ENCODE data around the gene MORC3.
"Not testable (repeated sequence)": the region's sequence is repeated elsewhere in the genome, so short reads cannot be mapped to it uniquely, and the experiment has no call there.

Gene MORC3

DNA sequence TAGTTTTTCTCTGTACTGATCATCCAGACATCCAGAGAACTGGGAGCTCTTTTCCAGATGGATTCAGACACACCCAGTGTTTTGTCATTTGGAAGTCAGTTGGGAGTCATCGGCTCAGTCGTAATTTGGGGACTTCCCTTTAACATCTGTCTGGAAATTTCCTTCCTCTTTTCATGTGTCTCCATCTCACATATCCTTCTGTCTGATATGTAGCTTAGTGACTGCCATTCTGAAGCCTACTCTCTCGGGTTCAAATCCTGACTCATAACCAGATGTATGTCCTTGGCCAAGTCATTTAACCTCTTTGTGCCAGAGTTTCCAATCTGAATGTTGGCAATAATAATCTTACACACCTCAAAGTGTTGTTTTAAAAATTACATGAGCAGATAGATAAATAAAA is 3.0 kb downstream of the MORC3 start:
- DNase-seq, result no peak

DNA sequence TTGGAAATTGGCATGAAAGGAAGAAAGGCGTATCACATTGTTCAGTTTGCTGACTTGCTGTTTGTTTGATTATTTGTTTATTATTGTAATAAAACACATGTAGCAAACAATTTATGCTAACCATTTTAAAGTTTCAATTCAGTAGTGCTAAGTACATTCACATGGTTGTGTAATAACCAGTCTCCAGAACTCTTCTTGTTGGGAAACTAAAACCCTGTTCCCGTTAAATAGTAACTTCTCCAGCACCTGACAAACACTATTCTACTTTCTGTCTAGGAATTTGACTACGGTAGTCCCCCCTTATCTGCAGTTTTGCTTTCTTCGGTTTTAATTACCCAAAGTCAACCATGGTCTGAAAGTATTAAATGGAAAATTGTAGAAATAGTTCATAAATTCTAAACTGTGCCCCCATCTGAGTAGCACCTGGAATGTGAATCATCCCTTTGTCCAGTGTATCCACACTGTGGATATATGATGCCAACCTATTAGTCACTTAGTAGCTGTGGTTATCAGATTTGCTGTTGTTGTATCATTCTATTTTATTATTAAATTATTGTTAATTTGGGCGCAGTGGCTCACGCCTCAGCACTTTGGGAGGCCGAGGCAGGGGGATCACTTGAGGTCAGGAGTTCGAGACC is 5.5 kb downstream of the MORC3 start:
- no peak for DNase-seq

DNA sequence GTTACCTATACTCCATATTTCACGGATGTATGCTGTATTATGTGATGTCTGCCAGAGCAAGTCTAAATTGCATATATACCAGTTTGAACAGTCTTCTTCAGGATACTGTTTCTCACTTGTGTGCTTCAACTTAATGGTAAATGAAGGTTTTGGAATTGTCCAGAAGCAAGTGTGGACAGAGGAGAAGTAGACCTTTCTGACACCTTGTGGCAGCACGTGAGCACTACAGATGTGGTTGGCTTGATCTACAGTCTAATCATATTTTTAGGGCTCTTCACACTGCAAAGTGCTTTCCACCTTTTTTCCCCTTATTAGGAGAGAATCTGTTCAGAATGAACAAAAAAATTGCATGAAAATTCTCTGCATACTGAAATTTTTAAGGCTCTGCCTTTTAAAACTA is 10.9 kb downstream of the MORC3 start:
- DNase-seq, result peak; percentile 58

- peak; percentile 80 for DNase-seq
Measured at GRCh38 chr21:36337099-36337509, 17.1 kb downstream of the MORC3 start.

DNA sequence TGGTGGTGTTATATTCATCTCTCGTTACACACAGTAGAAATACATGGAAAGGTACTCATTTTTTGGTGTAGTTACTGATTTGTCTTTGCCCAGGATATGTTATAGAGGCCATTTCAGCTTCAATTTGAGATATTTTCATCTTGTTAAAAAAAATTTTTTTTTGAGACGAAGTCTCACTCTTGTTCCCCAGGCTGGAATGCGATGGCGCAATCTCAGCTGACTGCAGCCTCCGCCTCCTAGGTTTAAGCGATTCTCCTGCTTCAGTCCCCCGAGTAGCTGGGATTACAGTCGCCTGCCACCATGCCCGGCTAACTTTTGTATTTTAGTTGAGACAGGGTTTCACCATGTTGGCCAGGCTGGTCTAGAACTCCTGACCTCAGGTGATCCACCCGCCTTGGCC is 19.0 kb downstream of the MORC3 start:
- DNase-seq, result no peak

DNA sequence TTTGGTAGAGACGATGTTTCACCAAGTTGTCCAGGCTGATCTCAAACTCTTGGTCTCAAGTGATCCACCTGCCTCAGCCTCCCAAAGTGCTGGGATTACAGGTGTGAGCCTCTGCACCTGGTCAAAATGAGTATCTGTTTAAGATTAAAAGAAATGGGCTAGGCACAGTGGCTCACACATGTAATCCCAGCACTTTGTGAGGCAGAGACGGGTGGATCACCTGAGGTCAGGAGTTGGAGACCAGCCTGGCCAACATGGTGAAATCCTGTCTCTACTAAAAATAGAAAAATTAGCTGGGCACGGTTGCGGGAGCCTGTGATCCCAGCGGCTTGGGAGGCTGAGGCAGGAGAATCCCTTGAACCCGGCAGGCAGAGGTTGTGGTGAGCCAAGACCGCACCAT is 22.6 kb downstream of the MORC3 start:
- DNase-seq, result not testable (repeated sequence)

GRCh38 chr21:36344931-36345330 is 24.9 kb downstream of the MORC3 start:
- DNase-seq, result no peak

GRCh38 chr21:36347278-36347961 is 27.4 kb downstream of the MORC3 start:
- peak; percentile 31 for DNase-seq

DNA sequence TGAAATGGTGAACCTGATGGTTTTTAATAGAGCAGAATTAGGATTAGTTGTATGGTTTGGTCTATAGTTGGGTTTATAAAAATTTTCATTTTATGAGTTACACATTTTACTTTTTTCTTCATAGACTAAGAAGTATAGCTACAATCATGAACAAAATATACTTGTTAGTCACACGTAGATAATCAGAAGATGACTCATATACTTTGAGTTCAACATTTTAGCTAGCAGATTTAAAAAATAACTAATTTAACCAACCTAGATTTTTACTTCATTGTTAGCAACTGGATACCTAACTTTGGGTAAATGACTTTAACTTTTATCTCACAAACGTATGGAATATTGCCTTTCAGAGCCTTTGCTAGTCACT is 27.9 kb downstream of the MORC3 start:
- peak; percentile 25 for DNase-seq

DNA sequence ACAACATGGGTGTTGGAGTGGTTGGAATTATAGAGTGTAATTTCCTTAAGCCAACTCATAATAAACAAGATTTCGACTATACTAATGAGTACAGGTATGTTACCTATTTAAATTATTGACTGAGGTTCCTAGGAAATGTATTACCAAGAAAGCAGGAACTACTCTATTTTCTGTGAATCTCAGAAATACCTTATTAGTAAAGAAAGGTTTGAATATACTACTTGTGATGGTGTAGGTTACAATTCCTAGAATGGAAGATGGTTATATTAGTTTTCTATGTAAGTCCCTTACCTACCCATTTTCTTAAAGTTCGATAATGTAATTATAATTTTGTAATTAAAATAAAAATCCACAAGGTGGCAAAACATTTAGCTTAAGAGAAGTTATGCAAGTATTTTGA is 29.3 kb downstream of the MORC3 start:
- no peak for DNase-seq

- peak; percentile 68 for DNase-seq
Measured at GRCh38 chr21:36350282-36350910, 30.4 kb downstream of the MORC3 start.

- no peak for DNase-seq
Measured at GRCh38 chr21:36354918-36355680, 35.1 kb downstream of the MORC3 start.

DNA sequence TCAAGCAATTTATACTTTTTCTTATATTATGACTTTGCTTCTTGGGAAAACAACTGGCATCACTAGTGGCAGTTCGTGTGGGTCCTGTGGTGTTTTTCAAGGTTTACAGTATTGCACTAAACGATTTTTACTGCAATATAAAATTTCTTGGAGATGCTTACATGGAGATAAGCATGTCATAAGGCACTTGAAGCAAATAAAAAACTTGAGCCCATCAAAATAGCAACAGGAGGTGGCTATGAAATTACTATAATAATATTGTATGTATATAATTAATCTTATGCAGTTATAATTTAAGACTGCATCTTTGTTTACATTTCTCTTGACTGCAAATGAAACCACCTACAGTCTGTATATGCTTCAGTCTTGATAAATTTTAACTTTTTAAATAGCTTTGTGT is 35.9 kb downstream of the MORC3 start:
- DNase-seq, result no peak

DNA sequence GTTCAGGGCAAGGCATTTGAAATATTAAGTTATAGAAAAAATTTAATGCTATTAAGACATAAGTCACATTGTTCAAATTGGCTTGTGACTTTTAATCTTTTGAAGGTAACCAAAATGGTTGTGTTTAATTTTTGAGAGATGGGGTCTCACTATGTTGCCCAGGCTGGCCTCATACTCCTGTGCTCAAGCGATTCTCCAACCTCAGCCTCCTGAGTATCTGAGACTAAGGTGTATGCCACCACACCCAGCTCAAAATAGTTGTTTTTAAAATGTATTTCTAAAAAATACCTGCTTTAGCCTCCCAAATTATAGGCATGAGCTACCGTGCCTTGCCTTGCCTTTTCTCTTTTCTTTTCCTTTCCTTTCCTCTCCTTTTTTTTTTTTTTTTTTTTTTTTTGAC is 39.2 kb downstream of the MORC3 start:
- DNase-seq, result no peak

DNA sequence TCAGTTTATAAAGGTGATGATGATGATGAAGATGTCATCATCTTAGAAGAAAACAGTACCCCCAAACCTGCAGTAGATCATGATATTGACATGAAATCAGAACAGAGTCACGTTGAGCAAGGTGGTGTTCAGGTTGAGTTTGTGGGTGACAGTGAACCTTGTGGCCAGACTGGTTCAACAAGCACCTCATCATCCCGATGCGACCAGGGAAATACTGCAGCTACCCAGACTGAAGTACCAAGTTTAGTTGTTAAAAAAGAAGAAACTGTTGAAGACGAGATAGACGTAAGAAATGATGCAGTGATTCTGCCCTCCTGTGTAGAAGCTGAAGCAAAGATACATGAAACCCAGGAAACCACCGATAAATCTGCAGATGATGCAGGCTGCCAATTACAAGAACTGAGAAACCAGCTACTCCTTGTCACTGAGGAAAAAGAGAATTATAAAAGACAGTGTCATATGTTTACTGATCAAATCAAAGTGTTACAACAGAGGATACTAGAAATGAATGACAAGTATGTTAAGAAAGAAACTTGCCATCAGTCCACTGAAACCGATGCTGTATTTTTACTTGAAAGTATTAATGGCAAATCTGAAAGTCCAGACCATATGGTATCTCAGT is 49.2 kb downstream of the MORC3 start:
- no peak for DNase-seq

- no peak for DNase-seq
Measured at GRCh38 chr21:36375994-36376393, 56.0 kb downstream of the MORC3 start.

DNA sequence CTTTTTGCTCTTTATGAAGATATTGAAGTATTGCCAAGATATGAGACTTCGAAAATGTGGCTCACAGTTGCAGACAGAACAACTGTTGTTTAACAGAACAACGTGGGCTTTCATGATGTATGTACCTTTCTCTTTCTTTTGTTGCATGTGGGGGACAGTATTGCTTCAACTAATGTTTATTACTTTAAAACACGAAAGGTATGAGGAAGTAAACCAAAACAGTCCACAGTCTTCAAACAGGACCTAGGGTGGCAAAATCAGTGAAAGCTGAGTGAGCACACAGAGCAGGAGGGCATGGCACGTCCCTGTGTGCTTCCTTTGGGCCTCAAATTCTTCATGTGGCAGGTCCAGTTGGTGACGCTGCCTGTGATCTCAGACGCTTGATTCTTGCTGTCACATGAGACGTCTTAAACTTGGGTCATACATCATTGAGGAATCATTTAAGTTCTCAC is 57.4 kb downstream of the MORC3 start:
- DNase-seq, result no peak

DNA sequence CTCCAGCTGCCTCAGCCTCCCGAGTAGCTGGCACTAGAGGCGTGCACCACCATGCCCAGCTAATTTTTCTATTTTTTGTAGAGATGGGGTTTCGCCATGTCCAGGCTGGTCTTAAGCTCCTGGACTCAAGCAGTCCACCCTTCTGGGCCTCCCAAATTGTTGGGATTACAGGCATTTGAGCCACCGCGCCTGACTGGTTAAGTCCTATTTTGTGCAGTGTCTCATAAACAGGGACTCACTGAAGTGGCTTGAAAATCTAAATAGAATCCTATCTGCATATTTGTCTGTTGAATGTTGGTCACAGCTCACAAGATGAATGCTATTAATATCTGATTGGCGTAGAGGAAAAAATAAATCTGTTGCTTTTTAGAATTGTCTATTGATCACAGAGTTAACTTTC is 59.3 kb downstream of the MORC3 start:
- DNase-seq, result no peak

- DNase-seq, result no peak
Measured at GRCh38 chr21:36381841-36382589, 62.0 kb downstream of the MORC3 start.

DNA sequence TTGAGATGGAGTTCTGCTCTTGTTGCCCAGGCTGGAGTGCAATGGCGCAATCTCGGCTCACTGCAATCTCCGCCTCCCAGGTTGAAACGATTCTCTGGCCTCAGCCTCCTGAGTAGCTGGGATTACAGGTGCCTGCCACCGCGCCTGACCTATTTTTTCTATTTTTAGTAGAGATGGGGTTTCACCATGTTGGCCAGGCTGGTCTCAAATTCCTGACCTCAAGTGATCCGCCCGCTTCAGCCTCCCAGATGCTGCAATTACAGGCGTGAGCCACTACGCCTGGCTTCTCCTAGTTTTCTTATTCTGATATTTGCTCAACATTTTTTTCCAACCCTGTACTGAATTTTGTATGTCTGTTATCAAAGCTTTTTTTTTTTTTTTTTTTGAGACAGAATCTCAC is 62.7 kb downstream of the MORC3 start:
- not testable (repeated sequence) for DNase-seq

GRCh38 chr21:36384885-36385232 is 64.9 kb downstream of the MORC3 start:
- DNase-seq, result no peak

DNA sequence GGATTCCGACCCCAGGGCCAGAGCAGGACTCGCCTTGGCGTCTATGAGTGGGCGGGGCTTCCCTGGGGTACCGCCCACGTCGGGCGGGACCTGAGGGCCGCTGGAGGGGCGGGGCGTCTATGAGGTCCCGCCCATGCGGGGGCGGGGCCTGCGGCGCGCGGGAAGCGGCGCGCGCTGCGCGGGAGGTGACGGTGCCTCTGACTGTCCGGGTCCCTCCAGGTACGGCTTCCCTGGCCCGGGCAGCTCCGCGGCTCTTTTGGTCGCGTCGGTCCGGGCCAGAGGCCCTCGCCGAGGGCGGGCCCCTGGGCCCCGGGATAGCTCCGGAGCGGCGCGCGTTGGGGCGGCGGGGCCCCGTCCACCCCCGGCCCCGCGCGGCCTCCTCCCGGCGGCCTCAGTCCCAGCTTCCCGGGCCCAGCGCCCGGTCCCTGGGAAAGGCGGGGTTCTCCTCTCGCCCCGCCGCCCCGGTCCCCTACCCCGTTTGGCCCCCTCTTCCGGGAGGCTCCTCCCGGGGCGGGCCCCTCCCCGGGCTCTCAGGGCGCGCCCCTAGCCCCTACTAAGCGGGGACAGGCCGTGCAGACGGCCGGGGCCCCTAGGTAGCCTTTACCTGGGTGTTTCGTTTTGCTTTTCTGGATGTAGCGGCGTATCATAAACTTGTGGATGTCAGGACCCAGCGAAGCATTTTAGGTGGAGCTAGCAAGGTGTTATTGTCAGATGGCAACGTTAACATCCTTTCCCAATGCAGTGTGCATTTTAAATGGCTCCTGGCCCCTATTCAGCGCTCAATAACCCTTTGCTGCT is 65.4 kb downstream of the MORC3 start, which contains the start of gene CHAF1B:
Gene CHAF1B (plus strand): TSS at position 160 of the 798 bp plus-strand sequence. CDS start 745 bp downstream, outside the sequence.
- peak; percentile 76 for DNase-seq

All from fibroblast of skin of right biceps (primary cell).